IPS DF 4.7 (cell line): Measurements from ENCODE around the gene RGS6.

ENCODE experiments used
- DNase-seq: peaks from one replicate; pipeline ENCODE4 v3.0.0-alpha.2; 2013; ENCODE audit warnings: low spot score; ENCODE audit errors: extremely low read depth

The RGS6 gene

DNA sequence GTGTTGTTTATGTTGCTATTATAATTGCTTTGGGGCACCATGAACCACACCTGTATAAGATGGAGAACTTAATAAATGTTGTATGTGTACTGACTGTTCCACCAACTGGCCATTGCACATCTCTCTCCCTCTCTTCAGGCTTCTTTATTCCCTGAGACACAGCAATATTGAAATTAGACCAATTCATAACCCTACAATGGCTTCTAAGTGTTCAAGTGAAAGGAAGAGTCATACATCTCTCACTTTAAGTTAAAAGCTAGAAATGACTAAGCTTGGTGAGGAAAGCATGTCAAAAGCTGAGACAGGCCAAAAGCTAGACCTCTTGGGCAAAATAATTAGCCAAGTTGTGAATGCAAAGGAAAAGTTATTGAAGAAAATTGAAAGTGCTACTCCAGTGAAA lies 373.3 kb downstream of the RGS6 start:
- no peak for DNase-seq

DNA sequence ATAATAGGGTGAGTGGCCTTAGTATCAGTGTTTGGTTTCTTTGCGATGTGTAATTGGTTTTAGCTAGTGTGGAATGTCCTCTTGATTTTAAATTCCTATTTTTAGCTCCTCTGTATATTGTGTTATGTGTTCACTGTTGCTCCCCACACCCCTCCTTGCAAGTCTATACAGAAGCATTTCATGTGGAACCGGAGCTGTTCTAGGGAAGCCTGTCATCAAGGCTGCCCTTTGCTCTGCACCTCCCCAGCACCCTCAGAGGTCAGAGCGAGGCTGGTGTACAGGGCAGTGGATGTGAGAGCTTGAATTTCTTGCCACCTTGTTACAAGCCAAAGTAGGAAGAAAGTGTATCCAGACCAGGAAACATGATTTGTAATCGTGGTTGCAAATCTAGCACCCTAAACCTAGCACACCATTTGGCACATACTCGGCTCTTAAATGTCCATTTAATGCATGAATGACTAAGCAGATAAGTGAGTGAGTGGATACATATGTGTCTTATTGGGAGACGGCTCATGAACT lies 376.8 kb downstream of the RGS6 start:
- DNase-seq = no peak

DNA sequence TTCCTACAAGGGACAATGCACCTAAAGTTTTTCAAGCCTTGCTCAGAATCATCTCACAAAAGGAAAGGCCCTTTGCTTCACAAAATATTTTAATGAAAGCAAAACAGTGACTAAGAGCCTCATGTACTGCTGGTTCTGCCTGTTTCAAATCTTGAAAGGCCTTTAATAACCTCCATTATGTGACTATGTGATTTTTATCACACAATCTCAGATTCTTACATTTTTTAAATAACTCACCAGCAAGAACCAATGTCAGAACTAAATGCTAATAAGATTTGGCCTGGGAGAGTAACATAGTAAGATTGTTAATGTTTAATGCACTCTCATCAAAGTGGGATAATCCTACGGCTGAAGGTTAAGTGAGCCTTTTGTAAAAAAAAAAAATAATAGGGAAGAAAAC lies 378.9 kb downstream of the RGS6 start:
- DNase-seq = no peak

DNA sequence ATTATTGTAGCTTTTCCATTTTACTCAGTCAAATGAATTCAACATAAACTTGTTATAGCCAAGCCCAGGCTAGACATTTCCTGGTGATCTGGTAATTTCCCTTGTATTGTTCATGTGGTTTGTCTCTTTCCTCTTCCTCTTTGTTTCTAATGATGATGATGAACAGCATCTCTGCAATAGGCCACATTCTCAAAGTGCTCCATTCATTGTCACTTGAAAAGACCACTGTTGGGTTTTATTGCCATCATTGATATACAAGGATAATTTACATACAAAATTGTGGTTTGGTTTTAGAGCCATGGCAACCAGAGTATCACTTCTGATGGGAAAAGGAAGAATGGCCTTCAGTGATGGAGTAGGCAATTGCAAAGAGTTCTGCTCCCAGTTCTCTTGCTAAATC lies 379.3 kb downstream of the RGS6 start:
- DNase-seq = no peak

DNA sequence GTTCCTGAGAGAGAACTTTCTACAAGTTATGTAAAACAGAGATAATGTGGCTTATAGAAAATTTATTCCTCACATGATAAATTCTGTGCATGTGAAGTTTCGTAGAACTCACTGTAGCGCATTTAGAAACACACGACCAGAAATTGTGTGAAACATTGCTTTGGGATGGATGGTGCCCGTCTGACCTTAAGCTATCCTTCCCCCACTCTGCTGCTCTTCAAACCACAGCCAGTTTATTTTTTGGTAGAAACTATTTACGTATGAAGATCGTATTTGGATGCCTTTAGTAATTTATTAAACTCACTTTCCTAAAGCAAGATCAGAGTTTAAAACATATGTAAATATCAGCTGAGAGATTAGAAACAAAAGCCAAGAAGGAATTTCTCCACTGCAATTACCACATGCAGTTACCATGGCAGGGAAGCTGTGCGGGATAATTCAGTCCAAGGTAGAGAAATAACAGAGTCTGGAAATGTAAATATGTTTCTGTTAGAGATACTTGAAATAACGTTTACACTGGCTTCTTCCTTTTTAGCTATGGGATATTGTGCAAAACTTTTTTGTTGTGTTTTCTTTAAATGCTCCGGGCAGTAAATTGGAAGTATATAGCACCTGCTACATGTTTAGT lies 382.7 kb downstream of the RGS6 start:
- no peak for DNase-seq

DNA sequence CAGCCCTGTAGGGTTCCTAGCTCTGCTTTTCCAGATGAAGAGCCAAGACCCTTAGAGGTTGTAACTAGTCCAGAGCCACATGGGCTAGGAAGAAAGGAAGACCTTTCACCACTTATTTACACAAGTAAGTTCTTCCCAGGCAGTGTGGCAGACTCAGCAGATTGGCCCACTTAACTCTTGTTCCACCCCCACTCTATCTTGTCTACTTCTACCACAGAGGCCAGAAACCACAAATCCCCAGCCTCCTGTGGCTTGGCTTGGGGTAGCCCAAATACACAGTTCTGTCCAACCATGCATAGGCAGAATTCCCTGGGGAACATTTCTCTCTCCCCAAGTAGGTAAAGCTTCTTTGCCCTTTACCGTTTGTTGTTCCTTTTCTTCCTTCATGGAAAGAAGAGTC lies 383.5 kb downstream of the RGS6 start:
- DNase-seq = no peak

DNA sequence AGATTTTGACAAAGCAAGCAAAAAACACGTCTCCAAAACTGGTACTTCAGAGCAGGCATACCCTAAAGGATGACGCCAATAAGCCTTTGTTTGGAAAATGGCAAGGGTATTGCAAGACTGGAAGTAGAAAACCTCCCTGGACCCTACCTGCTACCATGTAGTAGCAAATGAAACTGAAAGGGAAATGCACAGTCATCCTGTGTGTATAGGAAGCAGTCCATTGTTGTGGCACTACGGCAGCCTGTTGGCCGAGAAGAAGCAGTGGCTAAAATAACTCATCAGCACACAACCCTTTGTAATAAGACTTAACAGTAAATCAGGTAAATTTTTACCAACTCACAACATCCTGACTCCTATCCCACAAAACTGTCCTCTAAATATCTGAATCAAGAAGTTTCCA lies 386.4 kb downstream of the RGS6 start:
- no peak for DNase-seq

DNA sequence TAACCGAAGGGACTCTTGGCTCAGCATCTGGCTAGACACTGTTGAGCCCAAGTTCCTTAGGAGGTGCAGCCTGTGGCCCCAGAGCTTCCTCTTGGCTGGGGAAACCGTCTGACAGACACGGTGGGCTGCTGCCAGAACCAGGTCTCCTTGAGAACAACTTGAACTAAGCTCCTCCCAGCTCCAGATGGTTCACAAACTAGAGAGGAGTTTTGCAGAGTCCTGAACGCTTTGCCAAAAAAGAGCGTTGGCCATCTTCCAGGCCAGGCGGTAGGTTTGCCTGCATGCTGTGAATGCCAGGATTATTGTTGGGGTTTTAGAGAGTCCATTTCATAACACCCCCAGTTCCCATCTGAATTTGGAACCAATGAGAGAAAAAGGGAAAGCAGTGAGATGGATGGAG lies 399.8 kb downstream of the RGS6 start:
- DNase-seq = no peak

DNA sequence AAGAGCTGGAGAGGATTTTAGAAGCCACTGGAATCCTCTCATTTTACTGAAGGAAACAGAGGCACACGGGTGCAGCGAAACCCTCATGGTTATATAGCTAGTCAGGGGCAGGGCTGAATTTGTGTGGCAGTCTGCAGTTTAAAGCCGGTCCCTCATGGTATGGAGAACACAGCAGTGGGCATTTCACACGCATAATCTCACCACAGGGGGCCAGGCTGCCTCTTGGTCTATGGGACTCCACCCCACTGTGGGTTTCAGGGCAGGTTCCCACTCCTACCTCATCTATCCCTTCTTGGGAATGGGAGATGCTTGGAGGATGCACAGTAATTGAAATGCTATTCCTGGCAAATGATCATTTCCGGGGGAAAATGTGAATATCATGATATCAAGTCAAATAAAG lies 400.6 kb downstream of the RGS6 start:
- DNase-seq = no peak

DNA sequence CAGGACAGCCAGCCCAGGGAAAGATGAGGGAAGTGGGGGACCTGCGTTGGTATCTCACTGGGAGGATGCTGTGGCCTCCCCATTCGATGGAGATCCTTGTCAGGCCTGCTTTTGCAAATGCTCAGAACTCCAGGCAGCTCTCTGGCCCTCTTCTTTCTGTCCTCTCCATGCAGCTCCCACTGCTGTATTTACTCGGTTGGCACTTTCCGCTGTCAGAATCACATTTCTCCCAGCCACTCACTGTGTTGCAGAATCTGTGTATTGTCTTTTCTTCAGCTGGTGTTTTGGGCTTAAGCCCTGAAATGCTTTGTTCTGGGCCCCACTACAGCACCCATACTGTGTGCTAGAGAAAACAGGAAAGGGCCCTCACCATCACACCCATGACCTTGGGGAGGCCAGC lies 401.1 kb downstream of the RGS6 start:
- DNase-seq = no peak

DNA sequence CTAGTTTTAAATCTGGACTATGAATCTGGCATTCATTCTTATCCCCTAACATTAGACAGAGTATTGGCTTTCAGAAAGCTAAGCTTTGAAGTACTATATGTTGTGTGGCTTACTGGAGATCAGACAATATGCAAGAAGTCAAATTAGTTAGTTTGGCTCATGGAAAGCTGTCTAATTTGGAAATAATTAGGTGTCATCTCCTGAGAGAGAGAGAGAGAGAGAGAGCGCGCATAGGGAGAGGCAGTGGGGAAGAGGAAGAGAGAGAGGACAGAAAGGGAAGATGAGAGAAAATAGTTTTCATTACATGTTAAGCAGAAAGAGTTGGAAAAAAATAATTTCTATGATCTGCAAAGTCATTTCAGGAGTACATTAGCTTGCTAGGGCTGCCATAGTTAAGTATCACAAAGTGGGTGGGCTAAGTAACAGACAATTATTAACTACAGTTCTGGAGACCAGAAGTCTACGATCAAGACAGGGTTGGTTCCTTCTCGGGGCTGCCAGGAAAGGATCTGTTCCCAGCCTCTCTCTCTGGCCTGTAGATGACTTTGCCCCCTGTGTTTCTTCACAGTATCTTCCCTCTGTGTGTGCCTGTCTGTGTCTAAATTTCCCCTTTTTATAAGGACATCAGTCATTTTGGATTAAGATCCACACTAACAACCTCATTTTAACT lies 404.2 kb downstream of the RGS6 start:
- DNase-seq = no peak

DNA sequence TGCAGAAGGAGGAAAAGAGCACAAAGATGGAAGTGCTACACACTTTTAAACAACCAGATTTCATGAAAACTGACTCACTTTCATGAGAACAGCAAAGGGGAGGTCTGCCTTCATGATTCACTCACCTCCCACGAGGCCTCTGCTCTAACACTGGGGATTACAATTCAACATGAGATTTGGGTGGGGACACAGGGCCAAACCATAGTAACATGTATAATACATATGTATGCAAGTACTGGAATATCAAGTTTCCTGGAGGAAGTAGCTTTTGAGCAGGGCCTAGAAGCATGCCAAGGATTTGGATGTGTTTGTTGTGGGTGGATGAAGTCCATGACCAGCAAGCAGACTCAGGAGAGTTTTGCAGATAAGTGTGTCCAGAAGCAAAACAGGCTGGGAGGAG lies 409.0 kb downstream of the RGS6 start:
- no peak for DNase-seq

DNA sequence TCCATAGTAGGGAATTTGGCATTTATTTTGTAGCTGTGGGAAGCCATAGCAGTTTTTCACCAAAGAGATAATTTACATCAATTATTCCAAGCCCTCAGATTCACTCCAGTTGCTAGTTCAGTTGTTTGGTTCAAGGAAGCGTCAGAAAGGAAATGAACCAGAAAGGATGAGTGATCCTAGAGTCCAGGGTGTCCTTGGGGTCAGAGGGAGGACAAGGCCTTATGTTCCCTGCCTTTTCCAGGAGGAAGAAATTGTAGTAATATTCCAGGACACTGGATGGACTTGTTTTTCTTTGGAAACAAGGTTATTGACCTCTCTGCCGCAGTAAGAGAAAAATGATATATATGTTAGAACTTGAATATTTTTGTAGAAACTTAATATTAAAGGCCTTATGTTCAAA lies 409.5 kb downstream of the RGS6 start:
- DNase-seq = no peak

DNA sequence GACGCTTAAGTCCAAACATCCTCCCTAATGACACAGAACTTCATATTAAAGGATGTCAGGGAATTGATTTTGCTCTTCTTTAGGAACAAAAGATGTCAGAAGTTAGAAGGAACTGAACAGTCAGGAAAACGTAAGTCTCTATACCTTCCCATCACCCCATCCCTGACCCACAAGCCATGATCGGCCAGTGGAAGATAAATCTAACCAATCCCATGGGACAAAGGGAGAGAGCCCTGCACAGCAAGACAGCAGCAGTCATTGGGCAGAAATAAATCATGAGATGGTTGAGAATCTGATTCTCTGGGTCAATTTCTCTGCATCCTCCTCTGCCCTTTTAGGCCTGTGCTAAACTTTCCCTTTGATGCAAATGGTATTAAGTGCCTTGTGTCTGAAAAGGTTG lies 414.9 kb downstream of the RGS6 start:
- DNase-seq = no peak

DNA sequence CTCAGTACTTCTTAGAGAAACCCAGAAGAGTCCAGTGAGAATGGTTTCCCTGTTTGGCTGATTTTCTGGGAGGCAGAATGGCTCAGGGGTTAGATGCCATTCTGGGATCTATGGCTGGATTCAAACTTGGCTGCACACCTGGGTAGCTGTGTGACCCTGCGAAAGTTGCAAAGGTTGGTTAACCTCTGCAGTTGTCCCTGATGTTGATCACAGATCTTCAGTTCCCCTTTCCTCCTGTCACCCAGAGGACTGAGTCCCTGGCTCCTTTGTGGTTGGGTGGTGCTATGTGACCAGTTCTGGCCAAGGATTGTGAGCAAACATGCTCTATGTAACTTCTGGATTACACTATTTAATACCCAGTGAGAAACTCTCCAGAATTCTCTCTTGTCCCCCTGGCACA lies 418.0 kb downstream of the RGS6 start:
- no peak for DNase-seq

DNA sequence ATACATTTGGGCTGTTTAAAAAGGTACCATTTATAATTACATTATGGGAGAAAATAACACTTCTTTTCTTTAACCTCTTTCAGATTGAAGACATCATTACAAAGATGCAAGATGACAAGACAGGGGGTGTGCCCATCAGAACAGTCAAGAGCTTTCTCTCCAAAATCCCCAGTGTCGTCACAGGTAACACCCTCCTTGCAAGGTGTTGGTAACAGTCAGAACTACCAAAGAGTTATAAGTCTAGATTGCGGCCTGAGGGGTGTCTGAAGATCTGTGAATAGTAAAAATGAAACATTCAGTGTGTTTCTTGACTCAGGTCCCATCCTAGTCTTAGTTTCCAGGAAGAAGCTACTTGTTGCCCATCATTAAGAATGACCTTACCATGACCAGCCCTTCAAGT lies 419.8 kb downstream of the RGS6 start:
- DNase-seq = no peak

DNA sequence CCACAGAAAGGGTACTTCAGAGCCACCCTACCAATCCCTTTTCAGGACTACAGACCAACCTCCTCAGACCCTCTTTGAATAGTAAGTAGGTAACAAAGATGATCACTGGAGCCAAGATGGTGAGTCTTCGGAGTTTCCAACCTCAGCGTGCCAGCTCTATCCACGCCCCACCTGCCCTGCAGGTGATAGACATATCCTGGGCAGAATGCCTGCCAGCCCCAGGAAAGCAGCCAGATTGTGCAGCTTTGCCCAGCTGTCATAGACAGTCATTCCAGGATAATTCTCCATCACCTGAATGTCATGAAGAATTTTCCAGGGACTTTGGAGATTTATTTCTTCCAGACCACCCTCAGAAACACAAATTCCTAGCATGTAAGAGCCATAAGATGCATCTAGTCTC lies 434.4 kb downstream of the RGS6 start:
- no peak for DNase-seq

DNA sequence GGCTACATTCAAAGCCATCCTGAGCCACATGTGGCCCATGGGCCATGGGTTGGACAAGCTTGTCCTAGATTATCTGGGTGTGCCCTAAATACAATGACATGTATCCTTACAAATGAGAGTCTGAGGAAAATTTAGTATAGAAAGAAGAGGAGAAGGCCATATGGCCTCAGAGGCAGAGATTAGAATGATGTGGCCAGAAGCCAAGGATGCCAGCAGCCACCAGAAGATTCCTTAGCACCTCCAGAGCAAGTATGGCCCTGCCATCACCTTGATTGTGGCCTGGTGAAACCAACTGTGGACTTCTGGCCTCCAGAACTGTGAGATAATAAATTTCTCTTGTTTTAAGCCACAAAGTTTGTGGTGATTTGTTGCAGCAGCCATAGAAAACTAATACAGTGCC lies 436.9 kb downstream of the RGS6 start:
- no peak for DNase-seq

DNA sequence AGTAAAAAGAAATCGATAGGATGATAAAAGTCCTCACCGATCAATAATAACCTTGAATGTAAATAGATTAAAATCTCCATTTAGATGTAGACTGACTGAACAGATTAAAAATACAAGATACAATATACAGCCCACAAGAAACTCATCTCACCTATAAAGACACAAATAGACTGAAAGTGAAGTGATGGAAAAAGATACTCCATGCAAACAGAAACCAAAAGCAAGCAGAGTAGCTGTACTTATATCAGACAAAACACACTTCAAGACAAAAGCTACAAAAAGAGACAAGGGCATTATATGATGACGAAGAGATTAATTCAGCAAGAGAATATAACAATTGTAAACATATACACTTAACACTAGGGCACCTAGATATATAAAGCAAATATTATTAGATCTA lies 444.8 kb downstream of the RGS6 start:
- DNase-seq = no peak

DNA sequence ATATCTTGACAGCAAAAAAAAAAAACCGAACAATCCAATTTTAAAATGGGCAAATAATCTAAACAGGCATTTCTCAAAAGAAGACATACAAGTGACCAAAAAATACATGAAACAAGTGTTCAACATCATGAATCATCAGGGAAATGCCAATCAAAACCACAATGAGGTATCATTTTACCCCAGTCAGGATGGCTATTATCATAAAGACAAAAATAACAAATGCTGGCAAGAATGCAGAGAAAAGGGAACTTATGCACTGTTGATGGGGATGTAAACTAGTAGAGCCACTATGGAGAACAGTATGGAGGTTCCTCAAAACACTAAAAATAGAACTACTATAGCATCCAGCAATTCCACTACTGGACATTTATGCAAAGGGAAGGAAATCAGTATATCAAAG lies 448.2 kb downstream of the RGS6 start:
- DNase-seq = no peak

DNA sequence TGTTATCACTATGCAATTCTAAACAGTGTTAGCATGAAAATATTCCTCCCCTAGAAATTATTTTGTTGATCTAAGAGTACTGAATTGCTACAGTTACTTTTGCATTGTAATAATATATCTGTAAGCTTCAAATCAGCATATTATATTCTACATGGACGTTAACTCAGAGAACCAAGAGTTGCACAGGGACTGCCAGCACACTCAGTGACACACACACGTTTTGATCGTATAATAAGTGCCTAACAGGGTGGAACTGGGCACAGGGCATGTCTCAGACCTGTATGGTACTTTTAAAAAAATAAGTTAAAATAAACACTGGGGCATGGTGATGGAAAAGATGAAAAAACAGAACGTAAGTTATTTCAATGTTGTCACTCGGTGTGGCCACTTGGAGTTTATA lies 451.6 kb downstream of the RGS6 start:
- no peak for DNase-seq

DNA sequence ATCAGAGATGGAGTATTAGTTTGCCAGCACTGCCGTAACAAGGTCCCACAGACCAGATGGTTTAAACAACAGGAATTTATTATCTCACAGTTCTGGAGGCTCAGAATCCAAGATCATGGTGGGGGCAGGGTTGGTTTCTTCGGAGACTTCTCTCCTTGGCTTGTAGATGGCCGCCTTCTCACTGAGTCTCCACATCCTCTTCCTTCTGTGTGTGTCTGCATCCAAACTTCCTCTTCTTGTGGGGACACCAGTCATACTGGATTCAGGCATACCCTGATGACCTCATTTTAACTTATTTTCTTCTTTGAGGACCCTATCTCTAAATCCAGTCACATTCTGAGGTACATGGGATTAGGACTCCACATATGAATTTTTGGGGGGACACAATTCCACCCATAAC lies 455.5 kb downstream of the RGS6 start:
- DNase-seq = no peak

DNA sequence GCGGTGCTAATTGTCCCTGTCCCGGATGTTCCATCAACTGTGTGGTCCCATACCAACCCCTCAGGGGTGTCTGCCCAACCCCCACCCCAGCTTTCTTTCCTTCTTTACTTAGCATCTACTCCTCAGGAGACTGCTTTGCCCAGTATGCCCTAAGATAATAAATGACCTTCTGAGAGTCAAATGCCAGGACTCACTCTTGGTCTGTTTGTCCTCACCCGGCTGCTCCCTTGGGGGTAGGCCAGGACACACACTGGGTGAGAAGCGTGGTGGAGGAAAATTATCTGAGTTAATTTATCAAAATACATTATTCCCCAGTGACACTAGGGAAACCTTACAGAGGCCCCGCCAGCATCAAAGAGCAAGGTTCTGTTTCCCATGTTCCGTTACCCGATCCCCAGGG lies 457.0 kb downstream of the RGS6 start:
- DNase-seq = no peak
